ENCODE data around the gene GRID2.

DNA sequence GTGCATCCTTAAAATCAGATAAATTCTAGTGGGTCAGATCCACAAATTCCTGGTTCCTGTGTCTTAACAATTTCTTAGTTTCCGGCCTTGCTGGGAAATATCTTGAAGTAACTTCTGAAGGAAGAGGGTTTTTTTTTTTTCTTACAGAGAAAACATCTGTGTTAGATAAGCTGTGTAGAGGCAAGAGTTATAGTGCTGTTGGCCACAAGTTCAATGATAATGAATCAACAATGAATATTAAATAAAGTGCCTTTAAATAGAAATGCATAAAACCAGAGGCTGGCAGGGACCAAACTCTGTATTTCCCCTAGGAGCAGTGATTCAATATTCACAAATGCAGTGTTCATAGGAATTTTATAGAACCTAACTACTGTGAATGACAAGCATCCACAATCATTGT is 812.9 kb downstream of the GRID2 start:
- no peak for TF ChIP-seq CTCF (IDR thresholded peaks at IDR 0.05)
- no peak for TF ChIP-seq RFX5 (IDR thresholded peaks at IDR 0.05; ENCODE audit: low read length)
- TF ChIP-seq CHD2 (IDR thresholded peaks at IDR 0.05; ENCODE audit: low read length, partially characterized antibody) = no peak
- TF ChIP-seq, protein P1, sequence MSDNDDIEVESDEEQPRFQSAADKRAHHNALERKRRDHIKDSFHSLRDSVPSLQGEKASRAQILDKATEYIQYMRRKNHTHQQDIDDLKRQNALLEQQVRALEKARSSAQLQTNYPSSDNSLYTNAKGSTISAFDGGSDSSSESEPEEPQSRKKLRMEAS (IDR thresholded peaks at IDR 0.05; ENCODE audit: low read depth) = no peak
- TF ChIP-seq, protein P2, sequence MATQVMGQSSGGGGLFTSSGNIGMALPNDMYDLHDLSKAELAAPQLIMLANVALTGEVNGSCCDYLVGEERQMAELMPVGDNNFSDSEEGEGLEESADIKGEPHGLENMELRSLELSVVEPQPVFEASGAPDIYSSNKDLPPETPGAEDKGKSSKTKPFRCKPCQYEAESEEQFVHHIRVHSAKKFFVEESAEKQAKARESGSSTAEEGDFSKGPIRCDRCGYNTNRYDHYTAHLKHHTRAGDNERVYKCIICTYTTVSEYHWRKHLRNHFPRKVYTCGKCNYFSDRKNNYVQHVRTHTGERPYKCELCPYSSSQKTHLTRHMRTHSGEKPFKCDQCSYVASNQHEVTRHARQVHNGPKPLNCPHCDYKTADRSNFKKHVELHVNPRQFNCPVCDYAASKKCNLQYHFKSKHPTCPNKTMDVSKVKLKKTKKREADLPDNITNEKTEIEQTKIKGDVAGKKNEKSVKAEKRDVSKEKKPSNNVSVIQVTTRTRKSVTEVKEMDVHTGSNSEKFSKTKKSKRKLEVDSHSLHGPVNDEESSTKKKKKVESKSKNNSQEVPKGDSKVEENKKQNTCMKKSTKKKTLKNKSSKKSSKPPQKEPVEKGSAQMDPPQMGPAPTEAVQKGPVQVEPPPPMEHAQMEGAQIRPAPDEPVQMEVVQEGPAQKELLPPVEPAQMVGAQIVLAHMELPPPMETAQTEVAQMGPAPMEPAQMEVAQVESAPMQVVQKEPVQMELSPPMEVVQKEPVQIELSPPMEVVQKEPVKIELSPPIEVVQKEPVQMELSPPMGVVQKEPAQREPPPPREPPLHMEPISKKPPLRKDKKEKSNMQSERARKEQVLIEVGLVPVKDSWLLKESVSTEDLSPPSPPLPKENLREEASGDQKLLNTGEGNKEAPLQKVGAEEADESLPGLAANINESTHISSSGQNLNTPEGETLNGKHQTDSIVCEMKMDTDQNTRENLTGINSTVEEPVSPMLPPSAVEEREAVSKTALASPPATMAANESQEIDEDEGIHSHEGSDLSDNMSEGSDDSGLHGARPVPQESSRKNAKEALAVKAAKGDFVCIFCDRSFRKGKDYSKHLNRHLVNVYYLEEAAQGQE (IDR thresholded peaks at IDR 0.05; ENCODE audit: low read depth, low read length) = no peak
- TF ChIP-seq EP300 (IDR thresholded peaks at IDR 0.05; ENCODE audit: borderline replicate concordance in 1 of 2, low read depth in 1 of 2, low read length in 1 of 2) = no peak
- no peak for TF ChIP-seq GATA2 (CRISPR knock-in tag; IDR thresholded peaks at IDR 0.05)
- TF ChIP-seq NFIC (IDR thresholded peaks at IDR 0.05; ENCODE audit: borderline replicate concordance) = no peak
- no peak for TF ChIP-seq ZBTB33 (IDR thresholded peaks at IDR 0.05; ENCODE audit: borderline replicate concordance, low read depth)
- no peak for TF ChIP-seq RAD21 (IDR thresholded peaks at IDR 0.05; ENCODE audit: low read length)

Data from SK-N-SH (cell line).